HG02678 (cell line): ENCODE results near the gene HEXD.

Experiments used
- ATAC-seq: cut with Tn5 transposase; IDR thresholded peaks from one replicate; pipeline ENCODE4 v1.9.1; 2021; ENCODE audit warnings: mild to moderate bottlenecking, moderate library complexity; ENCODE audit not compliant: unreplicated experiment

HEXD gene

GRCh38 chr17:82486231-82487094, 68.3 kb downstream of the HEXD start:
- no peak for ATAC-seq

GRCh38 chr17:82487910-82488309, 69.8 kb downstream of the HEXD start:
- ATAC-seq = no peak

GRCh38 chr17:82489117-82489516, 71.0 kb downstream of the HEXD start:
- ATAC-seq = no peak

GRCh38 chr17:82489851-82490511, 71.8 kb downstream of the HEXD start:
- no peak for ATAC-seq

- ATAC-seq = no peak
Observed at GRCh38 chr17:82490512-82491195, 72.5 kb downstream of the HEXD start.

GRCh38 chr17:82491196-82491530, 73.0 kb downstream of the HEXD start:
- no peak for ATAC-seq

GRCh38 chr17:82491533-82491932, 73.4 kb downstream of the HEXD start:
- ATAC-seq = no peak
